Left cardiac atrium (tissue), 4 donors: Measurements from ENCODE around the gene PIGH. TPM values are rescaled to one million over a fixed set of nuclear protein-coding genes. Genes with fewer than 3 reads are reported as not detected.
"Not testable (repeated sequence)": the region's sequence is repeated elsewhere in the genome, so short reads cannot be mapped to it uniquely, and the experiment has no call there.

Source experiments
- ATAC-seq, 2 donors: fragments of 200-7000 bp; cut with Tn5 transposase; one replicate each; pipeline ENCODE4 v1.9.1; 2020; ENCODE audit warnings: mild to moderate bottlenecking in 2 of 2, moderate library complexity in 2 of 2
- DNase-seq: peaks from one replicate; pipeline ENCODE4 v3.0.0-alpha.2; 2020
- intact Hi-C, 2 donors: fragments of 100-400 bp; cut with DNase I; formaldehyde crosslinking; loops; one replicate each; pipeline versions ENCODE4 v1.14.1 to v1.15.1; 2022 to 2023
- total RNA-seq, 2 donors: library from RNA; stranded (reverse); fragmentation: NEBNext Ultra II Directional; extraction: Animal tissue kit (Norgen Biotek cat#: 25700); gene quantifications; one replicate each; pipeline ENCODE4 v1.2.1, GENCODE V29; 2021
- donor health status: DM: no; HTN: yes; CAD: no.
- donor health status: DM: no; HTN: yes; CAD: no; lungs with severe emphysema.
- donor health status: DM: yes; HTN: yes; CAD: no.
- donor health status: Dilated cardiomyopathy.

Gene PIGH
- total RNA-seq, 2 donors from 2014 or later: 13.0 to 14.2 TPM

DNA sequence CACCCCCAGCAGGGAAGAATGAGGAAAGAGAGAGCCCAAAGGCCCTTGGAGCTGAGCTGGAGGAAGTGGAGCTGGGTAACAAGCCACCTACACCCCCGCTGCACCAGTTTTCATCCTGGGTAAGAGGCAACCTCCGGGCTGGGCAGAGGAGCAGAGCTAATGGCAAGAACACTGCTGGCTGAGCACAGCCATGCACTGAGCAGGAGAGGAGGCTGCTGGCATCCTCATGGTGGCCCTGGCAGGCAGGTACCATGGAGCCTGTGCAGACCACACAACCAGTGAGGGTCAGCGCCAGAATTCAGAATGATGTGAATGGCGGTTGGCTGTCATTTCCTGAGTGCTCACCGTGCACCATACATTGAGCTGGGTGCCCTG is 37.3 kb downstream of the PIGH start:
- DNase-seq (no peak), ATAC-seq (no peak)
- intact Hi-C loops: no loop called here

DNA sequence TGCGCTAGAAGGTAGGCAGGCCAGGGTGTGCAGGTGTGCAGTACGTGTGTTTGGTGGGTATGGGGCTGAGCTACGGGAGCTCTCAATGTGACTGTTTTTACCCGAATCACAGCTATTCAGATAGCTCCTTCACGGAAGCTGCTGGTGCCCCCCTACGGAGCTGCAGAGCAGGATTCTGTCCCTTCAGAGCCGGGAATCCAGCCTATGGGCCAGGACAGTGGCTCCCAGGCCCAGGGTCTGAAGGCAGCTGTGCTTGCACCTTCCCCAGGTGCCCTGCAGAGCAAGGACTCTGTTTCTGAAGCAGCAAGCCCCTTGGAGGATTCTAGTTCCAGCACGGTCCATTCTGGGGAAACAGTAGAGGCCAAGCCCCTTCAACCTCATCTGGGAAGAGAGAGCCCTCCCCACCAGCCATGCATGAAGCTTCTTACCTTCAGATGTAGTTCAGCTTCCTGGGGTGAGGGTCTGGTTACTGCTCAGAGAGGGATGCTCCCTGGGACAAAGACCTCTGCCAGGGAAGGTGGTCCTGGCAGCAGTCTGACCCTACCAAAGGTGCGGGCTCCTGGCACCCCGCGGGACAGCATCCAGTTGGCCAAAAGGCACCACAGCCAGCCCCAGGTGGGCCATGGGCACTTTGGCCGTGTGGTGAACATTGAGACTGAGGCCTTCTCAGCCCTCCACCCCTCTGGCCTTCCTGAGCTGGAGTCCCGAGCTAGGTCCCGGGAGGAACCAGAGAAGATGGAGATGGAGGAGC is 37.9 kb downstream of the PIGH start:
- DNase-seq (no peak), ATAC-seq (no peak)
- intact Hi-C loops: no loop called here

DNA sequence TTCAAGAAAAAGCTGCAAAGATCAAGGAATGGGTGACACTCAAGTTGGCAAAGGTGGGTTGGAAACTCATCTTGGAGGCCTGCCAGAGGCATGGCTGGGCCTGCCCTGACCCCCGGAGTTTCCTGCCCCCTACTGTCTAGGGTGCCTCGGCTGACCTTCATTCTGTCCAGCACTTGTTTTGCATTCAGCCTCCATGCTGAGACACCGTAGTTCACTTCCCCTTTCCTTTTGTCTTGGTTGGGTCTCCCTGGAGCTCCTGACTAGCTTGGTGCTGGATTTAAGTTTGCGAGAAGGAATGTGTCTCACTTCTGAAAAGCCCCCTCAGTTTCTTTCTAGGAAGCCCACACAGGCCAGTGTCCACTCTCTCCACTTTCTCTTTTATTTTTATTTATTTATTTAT is 40.4 kb downstream of the PIGH start:
- intact Hi-C loops: loop anchor here in 1 of 2 donors (5.0 kb wide), 1 partner anchor 42 kb away; no protein-coding TSS in a partner anchor
- DNase-seq (no peak), ATAC-seq (no peak)

DNA sequence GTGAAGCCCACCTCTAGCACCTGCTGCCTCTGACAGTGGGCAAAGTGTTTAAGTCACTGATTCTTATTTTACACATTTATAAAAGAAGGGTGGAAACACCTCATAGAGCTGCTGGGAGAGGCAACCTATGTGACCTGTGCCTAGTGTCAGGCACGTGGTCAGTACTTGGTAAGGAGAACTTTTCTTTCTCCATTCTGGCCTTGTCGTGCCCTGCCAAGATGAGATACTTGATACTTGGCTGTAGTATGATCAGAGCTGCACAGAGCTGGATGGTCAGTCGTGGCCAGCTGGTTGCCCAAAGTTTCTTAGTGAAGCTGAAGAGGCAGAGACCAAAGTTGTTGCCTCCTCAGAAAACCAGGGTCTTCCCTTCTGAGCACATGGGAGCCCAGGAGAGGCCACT is 42.4 kb downstream of the PIGH start:
- ATAC-seq (no peak), DNase-seq (no peak)
- intact Hi-C loops: loop anchor here in 1 of 2 donors (5.0 kb wide), 1 partner anchor 40 kb away; no protein-coding TSS in a partner anchor

DNA sequence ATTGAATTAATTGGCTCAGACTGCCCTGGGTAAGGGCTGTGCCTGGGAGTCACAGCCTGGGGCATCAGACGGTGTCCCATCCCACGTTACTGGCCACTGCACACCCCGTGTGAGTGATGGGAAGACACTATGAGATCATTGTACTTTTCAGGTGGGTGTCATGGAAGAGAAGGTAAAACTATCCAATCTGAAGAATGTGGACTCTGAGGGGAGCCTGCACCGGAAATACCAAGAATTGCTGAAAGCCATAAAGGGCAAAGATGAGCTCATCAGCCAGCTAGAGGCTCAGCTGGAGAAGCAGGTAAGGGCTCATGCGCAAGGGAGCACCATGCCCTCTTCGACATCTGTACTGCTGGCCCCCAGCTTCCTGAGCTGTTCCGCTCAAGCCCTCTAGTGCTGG is 43.0 kb downstream of the PIGH start:
- no peak for ATAC-seq
- intact Hi-C loops: loop anchor here in 1 of 2 donors (5.0 kb wide), 1 partner anchor 40 kb away; no protein-coding TSS in a partner anchor
- no peak for DNase-seq

- DNase-seq: no peak
- intact Hi-C loops: loop anchor here in 1 of 2 donors (5.0 kb wide), 1 partner anchor 39 kb away; no protein-coding TSS in a partner anchor
- ATAC-seq: no peak
Measured at GRCh38 chr14:67556671-67557070, 43.4 kb downstream of the PIGH start.

DNA sequence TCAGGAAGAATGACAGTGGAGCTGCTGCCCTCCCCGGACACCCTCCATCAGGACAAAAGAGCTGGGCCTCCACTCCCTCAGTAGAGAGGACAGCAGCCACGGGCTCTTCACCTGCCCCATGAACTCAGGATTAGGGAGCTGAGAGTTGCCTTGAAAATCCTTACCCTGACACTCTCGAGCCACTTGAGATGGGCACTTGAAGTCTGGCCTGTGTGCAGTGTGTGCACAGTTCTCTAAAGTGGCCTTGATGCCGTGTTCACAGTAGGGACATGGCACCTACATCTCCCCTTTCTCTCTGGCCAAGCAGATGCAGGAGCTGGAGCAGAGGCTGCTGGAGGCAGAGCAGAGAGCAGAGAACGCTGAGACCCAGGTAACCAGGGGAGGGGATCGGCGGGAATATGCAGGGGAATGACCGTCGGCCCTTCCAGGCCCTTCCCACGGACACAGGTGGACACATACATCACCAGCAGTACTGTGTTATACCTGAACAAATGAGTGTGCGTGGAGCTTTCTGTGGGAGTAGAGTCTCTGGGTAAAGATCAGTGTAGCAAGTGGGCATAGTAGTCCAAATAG is 44.5 kb downstream of the PIGH start:
- intact Hi-C loops: loop anchor here in 1 of 2 donors (5.0 kb wide), 1 partner anchor 38 kb away; no protein-coding TSS in a partner anchor
- DNase-seq (no peak), ATAC-seq (no peak)

- intact Hi-C loops: no loop called here
- DNase-seq (no peak), ATAC-seq (no peak)
Measured at GRCh38 chr14:67554341-67554740, 45.7 kb downstream of the PIGH start.

GRCh38 chr14:67553547-67553946 is 46.5 kb downstream of the PIGH start:
- intact Hi-C loops: no loop called here
- no peak for ATAC-seq
- DNase-seq: no peak

DNA sequence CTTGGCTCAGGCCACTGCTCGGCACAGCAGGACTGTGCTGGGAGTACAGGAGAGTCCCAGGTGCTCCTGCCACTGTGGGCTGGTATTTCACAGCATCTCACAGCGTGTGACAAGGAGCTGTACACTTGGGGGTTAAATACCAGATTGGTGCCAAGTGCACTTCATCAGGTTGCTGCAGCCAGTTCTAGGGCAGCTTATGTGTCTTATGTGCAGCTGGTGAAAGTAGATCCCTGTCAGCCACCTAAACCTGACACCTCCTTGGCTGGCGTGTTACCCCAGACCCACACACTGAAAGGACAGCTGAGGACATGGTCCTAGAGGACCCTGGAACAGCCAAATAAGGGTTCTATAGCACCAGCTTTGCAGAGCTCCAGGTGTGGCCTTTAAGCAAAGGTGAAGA is 48.1 kb downstream of the PIGH start:
- ATAC-seq (peak; percentile 41 to 68), DNase-seq (no peak)
- intact Hi-C loops: no loop called here

DNA sequence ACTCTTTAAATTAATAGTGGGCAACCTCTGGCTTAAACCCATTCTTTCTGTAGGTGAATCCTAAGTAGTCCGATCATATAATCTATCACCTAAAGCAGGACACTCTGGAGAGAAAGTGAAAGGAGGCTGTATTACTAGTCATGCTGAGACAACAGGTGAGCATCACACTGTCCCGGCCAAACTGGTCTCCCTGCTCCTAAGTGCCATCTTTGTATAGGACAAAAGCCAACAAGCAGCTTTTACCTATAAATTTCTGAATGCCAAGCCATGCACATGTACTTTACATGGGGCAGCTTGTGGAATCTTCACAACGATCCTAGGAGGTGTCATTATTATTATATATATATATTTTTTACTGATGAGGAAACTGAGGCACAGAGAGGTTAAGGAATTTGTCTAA is 48.9 kb downstream of the PIGH start:
- intact Hi-C loops: no loop called here
- no peak for ATAC-seq
- no peak for DNase-seq

GRCh38 chr14:67549734-67550133 is 50.3 kb downstream of the PIGH start:
- ATAC-seq: no peak
- intact Hi-C loops: no loop called here
- no peak for DNase-seq

- ATAC-seq: no peak
- intact Hi-C loops: no loop called here
- DNase-seq: no peak
Measured at GRCh38 chr14:67547224-67547780, 52.8 kb downstream of the PIGH start.

DNA sequence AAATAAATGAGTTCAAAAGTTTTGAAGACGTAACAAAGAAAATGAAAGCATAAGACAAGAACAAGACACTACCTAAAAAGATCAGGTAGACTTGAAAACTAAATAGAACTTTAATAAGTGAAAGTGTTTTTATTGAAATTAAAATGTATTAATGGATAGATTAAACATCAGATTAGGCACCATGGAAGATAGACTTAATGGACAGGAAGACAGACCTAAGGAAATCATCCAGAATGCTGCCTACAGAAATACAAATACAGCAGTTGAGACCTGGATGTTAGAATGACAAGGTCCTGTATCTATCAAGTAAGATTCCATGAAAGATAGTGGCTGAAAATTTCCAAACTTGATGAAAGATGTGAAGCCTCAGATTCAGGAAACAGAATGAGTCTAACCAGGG is 55.5 kb downstream of the PIGH start:
- no peak for DNase-seq
- intact Hi-C loops: no loop called here
- no peak for ATAC-seq

DNA sequence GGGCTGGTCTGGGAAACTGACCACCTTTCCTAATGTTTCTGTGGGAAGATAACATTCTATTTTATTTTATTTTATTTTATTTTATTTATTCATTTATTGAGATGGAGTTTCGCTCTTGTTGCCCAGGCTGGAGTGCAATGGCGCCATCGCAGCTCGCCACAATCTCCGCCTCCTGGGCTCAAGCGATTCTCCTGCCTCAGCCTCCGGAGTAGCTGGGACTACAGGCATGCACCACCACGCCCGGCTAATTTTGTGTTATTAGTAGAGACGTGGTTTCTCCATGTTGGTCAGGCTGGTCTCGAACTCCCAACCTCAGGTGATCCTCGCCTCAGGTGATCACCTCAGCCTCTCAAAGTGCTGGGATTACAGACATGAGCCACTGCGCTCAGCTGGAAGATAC is 57.4 kb downstream of the PIGH start:
- intact Hi-C loops, ATAC-seq, DNase-seq: not testable (repeated sequence)

GRCh38 chr14:67541448-67542387 is 58.4 kb downstream of the PIGH start:
- DNase-seq (no peak), ATAC-seq (peak in 1 of 2 donors; percentile 44)
- intact Hi-C loops: no loop called here
